SH-SY5Y (cell line): Measurements from ENCODE around the gene LIMA1.

Experiments
- GATA2 ChIP-seq: IDR thresholded peaks from 2 replicates; pipeline ENCODE4 v1.6.1; 2011; ENCODE audit warnings: mild to moderate bottlenecking, low read depth, low read length
- GATA3 ChIP-seq: IDR thresholded peaks from 2 replicates; pipeline ENCODE4 v1.6.1; 2011; ENCODE audit warnings: low read depth, mild to moderate bottlenecking, low read length, moderate library complexity

The LIMA1 gene

GRCh38 chr12:50291377-50291776 is 8.1 kb upstream of the LIMA1 start:
- TF ChIP-seq GATA3 (no peak), GATA2 (no peak)

- no peak for TF ChIP-seq GATA3
- TF ChIP-seq GATA2 = no peak
Observed at GRCh38 chr12:50287271-50287670, 4.0 kb upstream of the LIMA1 start.

GRCh38 chr12:50285253-50285652 is 1.9 kb upstream of the LIMA1 start:
- TF ChIP-seq GATA3 = no peak
- no peak for TF ChIP-seq GATA2

- TF ChIP-seq GATA3 = no peak
- TF ChIP-seq GATA2 = no peak
Observed at GRCh38 chr12:50282721-50283228, 545 bp downstream of the LIMA1 start.

GRCh38 chr12:50279501-50279900 is 3.8 kb downstream of the LIMA1 start:
- TF ChIP-seq GATA3 = no peak
- no peak for TF ChIP-seq GATA2

GRCh38 chr12:50276912-50277671 is 6.2 kb downstream of the LIMA1 start:
- no peak for TF ChIP-seq GATA3
- TF ChIP-seq GATA2 = no peak

- TF ChIP-seq GATA3 = no peak
Observed at GRCh38 chr12:50276068-50276467, 7.3 kb downstream of the LIMA1 start.

GRCh38 chr12:50275556-50275955 is 7.8 kb downstream of the LIMA1 start:
- TF ChIP-seq GATA2 (no peak), GATA3 (no peak)

- TF ChIP-seq GATA3 = no peak
- no peak for TF ChIP-seq GATA2
Observed at GRCh38 chr12:50271724-50272247, 11.5 kb downstream of the LIMA1 start.

GRCh38 chr12:50268482-50268881 is 14.8 kb downstream of the LIMA1 start:
- TF ChIP-seq GATA2 = no peak
- TF ChIP-seq GATA3 = no peak

- no peak for TF ChIP-seq GATA3
- no peak for TF ChIP-seq GATA2
Observed at GRCh38 chr12:50265770-50266524, 17.4 kb downstream of the LIMA1 start.

GRCh38 chr12:50263832-50264231 is 19.5 kb downstream of the LIMA1 start:
- TF ChIP-seq GATA3 (no peak), GATA2 (no peak)

- no peak for TF ChIP-seq GATA2
- no peak for TF ChIP-seq GATA3
Observed at GRCh38 chr12:50261654-50262053, 21.7 kb downstream of the LIMA1 start.

GRCh38 chr12:50258167-50258551 is 25.2 kb downstream of the LIMA1 start:
- no peak for TF ChIP-seq GATA3
- no peak for TF ChIP-seq GATA2

- TF ChIP-seq GATA2 (no peak), GATA3 (no peak)
Observed at GRCh38 chr12:50257236-50258166, 25.8 kb downstream of the LIMA1 start.
